Smooth muscle cell (in vitro differentiated cells): ENCODE measurements around the gene SHISA5. TPM values are rescaled to one million over a fixed set of nuclear protein-coding genes. Genes with fewer than 3 reads are reported as not detected.

Experiments used
- DNase-seq: peaks from one replicate; lab custom pipeline; 2025; ENCODE audit not compliant: unreplicated experiment; lab: John Stamatoyannopoulos, UW
- H2AFZ ChIP-seq: fragments of 200-600 bp; sonication (generic); 2 replicates; pipeline ENCODE4 v1.6.0; 2016; ENCODE audit warnings: antibody characterized with exemption, low read depth, mild to moderate bottlenecking
- H3F3A ChIP-seq: fragments of 200-600 bp; sonication (generic); 2 replicates; pipeline ENCODE4 v1.6.0; 2017; ENCODE audit warnings: antibody characterized with exemption, low read depth
- H3K27ac ChIP-seq: fragments of 200-600 bp; sonication (generic); 2 replicates; pipeline ENCODE4 v1.5.1; 2016; ENCODE audit warnings: low read depth, mild to moderate bottlenecking
- H3K27me3 ChIP-seq: fragments of 200-600 bp; sonication (generic); 2 replicates; pipeline ENCODE4 v1.6.1; 2016; ENCODE audit warnings: low read depth, mild to moderate bottlenecking
- H3K36me3 ChIP-seq: fragments of 200-600 bp; sonication (generic); 2 replicates; pipeline ENCODE4 v1.5.1; 2016; ENCODE audit warnings: low read depth
- H3K4me1 ChIP-seq: fragments of 200-600 bp; sonication (generic); 2 replicates; pipeline ENCODE4 v1.5.1; 2016; ENCODE audit warnings: low read depth
- H3K4me2 ChIP-seq: fragments of 200-600 bp; sonication (generic); 2 replicates; pipeline ENCODE4 v1.6.0; 2016; ENCODE audit warnings: mild to moderate bottlenecking
- H3K4me3 ChIP-seq: fragments of 200-600 bp; sonication (generic); 2 replicates; pipeline ENCODE4 v1.5.1; 2016; ENCODE audit warnings: mild to moderate bottlenecking
- H3K79me2 ChIP-seq: fragments of 200-600 bp; sonication (generic); 2 replicates; pipeline ENCODE4 v1.6.0; 2016; ENCODE audit warnings: low read depth, mild to moderate bottlenecking
- H3K9ac ChIP-seq: fragments of 200-600 bp; sonication (generic); 2 replicates; pipeline ENCODE4 v1.6.0; 2016; ENCODE audit warnings: low read depth
- H3K9me3 ChIP-seq: fragments of 200-600 bp; sonication (generic); replicated peaks from 2 replicates; pipeline ENCODE4 v1.5.1; 2016; ENCODE audit warnings: low read depth
- H4K20me1 ChIP-seq: fragments of 200-600 bp; sonication (generic); 2 replicates; pipeline ENCODE4 v1.6.0; 2016; ENCODE audit warnings: low read depth
- CTCF ChIP-seq: fragments of 200-600 bp; sonication (generic); IDR thresholded peaks from 2 replicates; pipeline ENCODE4 v1.5.1; 2017; ENCODE audit warnings: borderline replicate concordance, mild to moderate bottlenecking, antibody characterized with exemption; ENCODE audit not compliant: insufficient read depth, poor library complexity, severe bottlenecking
- WGBS: methylation state at CpG from one replicate; pipeline ENCODE4 v1.1.7; 2016; ENCODE audit warnings: low lambda C conversion rate; 5-methylcytosine and 5-hydroxymethylcytosine counted together
- polyA plus RNA-seq: library from polyadenylated mRNA; unstranded; fragments of >200 nt; fragmentation: Nextera tagmentation; extraction: Ambion mirVana; gene quantifications from 2 replicates; pipeline ENCODE4 v1.2.1, GENCODE V29; 2016
- total RNA-seq: library from RNA; depleted of rRNA; stranded (reverse); fragments of >200 nt; gene quantifications from 2 replicates; pipeline ENCODE4 v1.2.3, GENCODE V29; 2014

SHISA5 gene
- total and polyA plus RNA-seq, 2 experiments from 2014 or later, result 124 to 333 TPM

DNA sequence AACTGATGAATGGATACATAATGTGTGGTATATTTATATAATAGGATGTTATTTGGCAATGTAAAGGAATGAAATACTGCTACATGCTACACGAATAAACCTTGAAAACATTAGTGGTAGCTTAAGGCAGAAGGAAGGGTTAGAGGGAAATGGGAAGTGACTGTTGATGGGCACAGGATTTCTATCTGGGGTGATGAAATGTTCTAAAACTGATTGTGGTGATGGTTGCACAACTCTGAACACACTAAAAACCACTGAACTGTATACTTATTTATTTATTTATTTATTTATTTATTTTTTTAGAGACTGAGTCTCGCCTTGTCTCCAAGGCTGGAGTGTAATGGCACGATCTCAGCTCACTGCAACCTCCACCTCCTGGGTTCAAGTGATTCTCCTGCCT, 24.8 kb upstream of the SHISA5 start:
- H3K4me2 ChIP-seq, result no peak overlapping the region
- H3K79me2 ChIP-seq, result no peaks in the 10 kb centered on the region
- H3K36me3 ChIP-seq, result peaks cover 23% of the 10 kb centered on the region
- TF ChIP-seq CTCF, result no peak
- H3F3A ChIP-seq, result no peaks in the 10 kb centered on the region
- DNase-seq, result no peak
- no peaks in the 10 kb centered on the region for H3K9me3 ChIP-seq
- no peaks in the 10 kb centered on the region for H3K27me3 ChIP-seq
- no peak overlapping the region for H3K9ac ChIP-seq
- no peak overlapping the region for H2AFZ ChIP-seq
- peaks cover 37% of the 10 kb centered on the region for H4K20me1 ChIP-seq
- no peaks in the 10 kb centered on the region for H3K4me1 ChIP-seq
- WGBS, result 97% methylated on average over 3 of the region's 3 CpGs
- no peak overlapping the region for H3K27ac ChIP-seq
- H3K4me3 ChIP-seq, result no peak overlapping the region

DNA sequence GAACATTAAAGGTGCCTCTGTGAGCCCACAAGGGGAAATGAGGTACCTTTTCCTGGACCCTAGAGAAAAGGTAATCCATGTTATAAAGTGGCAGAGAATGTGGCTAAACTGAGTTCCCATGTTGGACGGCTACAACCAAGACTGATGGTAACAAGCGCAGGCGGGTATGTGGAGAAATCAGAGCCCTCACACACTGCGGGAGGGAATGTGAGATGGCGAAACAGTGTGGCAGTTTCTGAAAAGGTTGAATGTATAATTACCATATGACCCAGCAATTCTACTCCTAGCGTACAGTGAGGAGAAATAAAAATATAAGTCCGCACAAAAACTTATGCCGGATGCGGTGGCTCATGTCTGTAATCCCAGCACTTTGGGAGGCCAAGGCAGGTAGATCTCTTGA, 24.1 kb upstream of the SHISA5 start:
- TF ChIP-seq CTCF, result no peak
- H3K4me1 ChIP-seq, result no peaks in the 10 kb centered on the region
- H3K36me3 ChIP-seq, result peaks cover 18% of the 10 kb centered on the region
- DNase-seq, result no peak
- no peak overlapping the region for H3K9ac ChIP-seq
- H3K4me2 ChIP-seq, result no peak overlapping the region
- H3K4me3 ChIP-seq, result no peak overlapping the region
- peaks cover 30% of the 10 kb centered on the region for H4K20me1 ChIP-seq
- no peak overlapping the region for H3K27ac ChIP-seq
- 97% methylated on average over 9 of the region's 9 CpGs for WGBS
- no peak overlapping the region for H2AFZ ChIP-seq
- H3F3A ChIP-seq, result no peaks in the 10 kb centered on the region
- no peaks in the 10 kb centered on the region for H3K27me3 ChIP-seq
- H3K9me3 ChIP-seq, result no peaks in the 10 kb centered on the region
- no peaks in the 10 kb centered on the region for H3K79me2 ChIP-seq

- no peaks in the 10 kb centered on the region for H3K9me3 ChIP-seq
- no peaks in the 10 kb centered on the region for H3K79me2 ChIP-seq
- H3F3A ChIP-seq, result no peaks in the 10 kb centered on the region
- peaks cover 10% of the 10 kb centered on the region for H3K36me3 ChIP-seq
- no peaks in the 10 kb centered on the region for H3K4me1 ChIP-seq
- H3K4me3 ChIP-seq, result no peak overlapping the region
- no peak overlapping the region for H3K4me2 ChIP-seq
- H3K27me3 ChIP-seq, result no peaks in the 10 kb centered on the region
- no peak for DNase-seq
- H4K20me1 ChIP-seq, result peaks cover 19% of the 10 kb centered on the region
- no peak overlapping the region for H3K27ac ChIP-seq
- H3K9ac ChIP-seq, result no peak overlapping the region
- H2AFZ ChIP-seq, result no peak overlapping the region
- WGBS, result 98% methylated on average over 9 of the region's 9 CpGs
- TF ChIP-seq CTCF, result no peak
These were observed 21.0 kb upstream of the SHISA5 start for GRCh38 chr3:48524970-48525369.

- DNase-seq, result no peak
- Histone ChIP-seq H3K4me3 (no peak overlapping the region), H3K27ac (no peak overlapping the region), H3F3A (no peaks in the 10 kb centered on the region), H3K27me3 (no peaks in the 10 kb centered on the region), H2AFZ (no peak overlapping the region), H3K36me3 (no peaks in the 10 kb centered on the region), H4K20me1 (peaks cover 24% of the 10 kb centered on the region), H3K79me2 (no peaks in the 10 kb centered on the region), H3K9me3 (no peaks in the 10 kb centered on the region), H3K4me2 (no peak overlapping the region), H3K9ac (no peak overlapping the region), H3K4me1 (no peaks in the 10 kb centered on the region)
- no peak for TF ChIP-seq CTCF
- WGBS, result 97% methylated on average over 6 of the region's 6 CpGs
These were observed 17.7 kb upstream of the SHISA5 start for GRCh38 chr3:48521635-48522034.
